ENCODE results near the gene ANAPC15. TPM values are rescaled to one million over a fixed set of nuclear protein-coding genes. Genes with fewer than 3 reads are reported as not detected.

The ANAPC15 gene
- total RNA-seq, 1 experiment from 2014 or later = 75.4 TPM

DNA sequence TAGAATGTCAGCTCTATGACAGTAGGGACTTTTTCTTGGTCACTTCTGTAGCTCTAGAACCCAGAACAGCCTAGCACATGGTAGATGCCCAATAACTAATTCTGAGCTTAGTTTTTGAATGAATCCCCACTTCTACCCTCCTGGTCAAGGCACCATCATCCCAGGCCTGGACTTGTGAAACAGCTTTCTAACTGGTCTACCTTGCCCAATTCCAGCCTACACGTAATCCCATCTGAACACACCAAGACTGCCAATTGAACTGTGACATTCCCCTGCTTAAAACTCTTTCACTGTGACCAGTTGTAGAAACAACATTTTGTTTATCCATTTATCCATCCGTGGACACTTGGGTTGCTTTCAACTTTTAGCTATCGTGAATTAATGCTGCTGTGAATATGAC lies 16.9 kb upstream of the ANAPC15 start:
- POLR2A ChIA-PET = no interaction called here
- Mint-ChIP-seq H3K27me3 (ENCODE audit: low read depth) (peaks cover 78% of the 10 kb centered on the region), H3K9me3 (peaks cover 56% of the 10 kb centered on the region), H3K4me3 (no peak overlapping the region), H3K36me3 (peaks cover 29% of the 10 kb centered on the region), H3K27ac (no peak overlapping the region), H3K4me1 (no peaks in the 10 kb centered on the region)
- TF ChIP-seq, protein P1, sequence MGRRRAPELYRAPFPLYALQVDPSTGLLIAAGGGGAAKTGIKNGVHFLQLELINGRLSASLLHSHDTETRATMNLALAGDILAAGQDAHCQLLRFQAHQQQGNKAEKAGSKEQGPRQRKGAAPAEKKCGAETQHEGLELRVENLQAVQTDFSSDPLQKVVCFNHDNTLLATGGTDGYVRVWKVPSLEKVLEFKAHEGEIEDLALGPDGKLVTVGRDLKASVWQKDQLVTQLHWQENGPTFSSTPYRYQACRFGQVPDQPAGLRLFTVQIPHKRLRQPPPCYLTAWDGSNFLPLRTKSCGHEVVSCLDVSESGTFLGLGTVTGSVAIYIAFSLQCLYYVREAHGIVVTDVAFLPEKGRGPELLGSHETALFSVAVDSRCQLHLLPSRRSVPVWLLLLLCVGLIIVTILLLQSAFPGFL (CRISPR knock-in tag; IDR thresholded peaks at IDR 0.05; ENCODE audit: borderline replicate concordance) = no peak
- CTCF ChIA-PET = no interaction called here
- ATAC-seq (no peak), DNase-seq (ENCODE audit: low spot score) (no peak)

DNA sequence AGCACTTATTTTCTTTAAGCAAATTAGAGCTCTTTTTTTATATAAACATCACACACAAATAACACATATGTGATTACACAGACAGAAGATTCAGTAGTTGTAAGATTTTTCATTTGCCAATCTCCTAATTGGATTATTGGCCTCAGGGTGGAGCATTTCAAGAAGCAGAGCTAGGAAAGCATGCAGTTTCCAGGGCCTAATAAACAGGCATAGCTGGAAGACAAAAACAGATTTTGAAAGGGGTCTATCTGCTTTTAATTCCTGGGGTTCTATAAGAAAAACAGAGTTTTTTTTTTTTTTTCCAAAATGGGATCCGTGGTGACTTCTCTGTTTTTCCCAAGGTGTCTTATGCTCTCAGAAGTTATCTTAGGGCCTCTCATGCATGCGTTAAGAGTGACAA lies 15.4 kb upstream of the ANAPC15 start:
- ChIA-PET CTCF (no interaction called here), POLR2A (no interaction called here)
- H3K36me3 Mint-ChIP-seq = peaks cover 29% of the 10 kb centered on the region
- H3K4me1 Mint-ChIP-seq = no peaks in the 10 kb centered on the region
- peaks cover 75% of the 10 kb centered on the region for H3K27me3 Mint-ChIP-seq (ENCODE audit: low read depth)
- H3K4me3 Mint-ChIP-seq = no peak overlapping the region
- DNase-seq (ENCODE audit: low spot score) (no peak), ATAC-seq (no peak)
- no peak overlapping the region for H3K27ac Mint-ChIP-seq
- TF ChIP-seq, protein P2, sequence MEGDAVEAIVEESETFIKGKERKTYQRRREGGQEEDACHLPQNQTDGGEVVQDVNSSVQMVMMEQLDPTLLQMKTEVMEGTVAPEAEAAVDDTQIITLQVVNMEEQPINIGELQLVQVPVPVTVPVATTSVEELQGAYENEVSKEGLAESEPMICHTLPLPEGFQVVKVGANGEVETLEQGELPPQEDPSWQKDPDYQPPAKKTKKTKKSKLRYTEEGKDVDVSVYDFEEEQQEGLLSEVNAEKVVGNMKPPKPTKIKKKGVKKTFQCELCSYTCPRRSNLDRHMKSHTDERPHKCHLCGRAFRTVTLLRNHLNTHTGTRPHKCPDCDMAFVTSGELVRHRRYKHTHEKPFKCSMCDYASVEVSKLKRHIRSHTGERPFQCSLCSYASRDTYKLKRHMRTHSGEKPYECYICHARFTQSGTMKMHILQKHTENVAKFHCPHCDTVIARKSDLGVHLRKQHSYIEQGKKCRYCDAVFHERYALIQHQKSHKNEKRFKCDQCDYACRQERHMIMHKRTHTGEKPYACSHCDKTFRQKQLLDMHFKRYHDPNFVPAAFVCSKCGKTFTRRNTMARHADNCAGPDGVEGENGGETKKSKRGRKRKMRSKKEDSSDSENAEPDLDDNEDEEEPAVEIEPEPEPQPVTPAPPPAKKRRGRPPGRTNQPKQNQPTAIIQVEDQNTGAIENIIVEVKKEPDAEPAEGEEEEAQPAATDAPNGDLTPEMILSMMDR (IDR thresholded peaks at IDR 0.05) = no peak
- TF ChIP-seq, protein P3, sequence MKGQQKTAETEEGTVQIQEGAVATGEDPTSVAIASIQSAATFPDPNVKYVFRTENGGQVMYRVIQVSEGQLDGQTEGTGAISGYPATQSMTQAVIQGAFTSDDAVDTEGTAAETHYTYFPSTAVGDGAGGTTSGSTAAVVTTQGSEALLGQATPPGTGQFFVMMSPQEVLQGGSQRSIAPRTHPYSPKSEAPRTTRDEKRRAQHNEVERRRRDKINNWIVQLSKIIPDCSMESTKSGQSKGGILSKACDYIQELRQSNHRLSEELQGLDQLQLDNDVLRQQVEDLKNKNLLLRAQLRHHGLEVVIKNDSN (CRISPR knock-in tag; IDR thresholded peaks at IDR 0.05) = no peak
- TF ChIP-seq SP1 (CRISPR knock-in tag; conservative IDR thresholded peaks at IDR 0.05) (no peak), ZNF317 (CRISPR knock-in tag; IDR thresholded peaks at IDR 0.05; ENCODE audit: borderline replicate concordance, low read depth) (no peak), ZBTB21 (CRISPR knock-in tag; IDR thresholded peaks at IDR 0.05; ENCODE audit: borderline replicate concordance) (no peak), CREB1 (CRISPR knock-in tag; IDR thresholded peaks at IDR 0.05) (no peak), ZNF423 (CRISPR knock-in tag; IDR thresholded peaks at IDR 0.05) (no peak), MYBL2 (CRISPR knock-in tag; IDR thresholded peaks at IDR 0.05) (no peak), ZNF232 (CRISPR knock-in tag; IDR thresholded peaks at IDR 0.05) (no peak), NFATC4 (CRISPR knock-in tag; IDR thresholded peaks at IDR 0.05) (no peak), ESRRA (CRISPR knock-in tag; IDR thresholded peaks at IDR 0.05; ENCODE audit: borderline replicate concordance) (no peak), EMX1 (CRISPR knock-in tag; IDR thresholded peaks at IDR 0.05) (no peak)
- TF ChIP-seq, protein P4, sequence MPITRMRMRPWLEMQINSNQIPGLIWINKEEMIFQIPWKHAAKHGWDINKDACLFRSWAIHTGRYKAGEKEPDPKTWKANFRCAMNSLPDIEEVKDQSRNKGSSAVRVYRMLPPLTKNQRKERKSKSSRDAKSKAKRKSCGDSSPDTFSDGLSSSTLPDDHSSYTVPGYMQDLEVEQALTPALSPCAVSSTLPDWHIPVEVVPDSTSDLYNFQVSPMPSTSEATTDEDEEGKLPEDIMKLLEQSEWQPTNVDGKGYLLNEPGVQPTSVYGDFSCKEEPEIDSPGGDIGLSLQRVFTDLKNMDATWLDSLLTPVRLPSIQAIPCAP (CRISPR knock-in tag; IDR thresholded peaks at IDR 0.05) = no peak
- TF ChIP-seq, protein P5, sequence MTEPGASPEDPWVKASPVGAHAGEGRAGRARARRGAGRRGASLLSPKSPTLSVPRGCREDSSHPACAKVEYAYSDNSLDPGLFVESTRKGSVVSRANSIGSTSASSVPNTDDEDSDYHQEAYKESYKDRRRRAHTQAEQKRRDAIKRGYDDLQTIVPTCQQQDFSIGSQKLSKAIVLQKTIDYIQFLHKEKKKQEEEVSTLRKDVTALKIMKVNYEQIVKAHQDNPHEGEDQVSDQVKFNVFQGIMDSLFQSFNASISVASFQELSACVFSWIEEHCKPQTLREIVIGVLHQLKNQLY (CRISPR knock-in tag; IDR thresholded peaks at IDR 0.05) = no peak
- TF ChIP-seq, protein P6, sequence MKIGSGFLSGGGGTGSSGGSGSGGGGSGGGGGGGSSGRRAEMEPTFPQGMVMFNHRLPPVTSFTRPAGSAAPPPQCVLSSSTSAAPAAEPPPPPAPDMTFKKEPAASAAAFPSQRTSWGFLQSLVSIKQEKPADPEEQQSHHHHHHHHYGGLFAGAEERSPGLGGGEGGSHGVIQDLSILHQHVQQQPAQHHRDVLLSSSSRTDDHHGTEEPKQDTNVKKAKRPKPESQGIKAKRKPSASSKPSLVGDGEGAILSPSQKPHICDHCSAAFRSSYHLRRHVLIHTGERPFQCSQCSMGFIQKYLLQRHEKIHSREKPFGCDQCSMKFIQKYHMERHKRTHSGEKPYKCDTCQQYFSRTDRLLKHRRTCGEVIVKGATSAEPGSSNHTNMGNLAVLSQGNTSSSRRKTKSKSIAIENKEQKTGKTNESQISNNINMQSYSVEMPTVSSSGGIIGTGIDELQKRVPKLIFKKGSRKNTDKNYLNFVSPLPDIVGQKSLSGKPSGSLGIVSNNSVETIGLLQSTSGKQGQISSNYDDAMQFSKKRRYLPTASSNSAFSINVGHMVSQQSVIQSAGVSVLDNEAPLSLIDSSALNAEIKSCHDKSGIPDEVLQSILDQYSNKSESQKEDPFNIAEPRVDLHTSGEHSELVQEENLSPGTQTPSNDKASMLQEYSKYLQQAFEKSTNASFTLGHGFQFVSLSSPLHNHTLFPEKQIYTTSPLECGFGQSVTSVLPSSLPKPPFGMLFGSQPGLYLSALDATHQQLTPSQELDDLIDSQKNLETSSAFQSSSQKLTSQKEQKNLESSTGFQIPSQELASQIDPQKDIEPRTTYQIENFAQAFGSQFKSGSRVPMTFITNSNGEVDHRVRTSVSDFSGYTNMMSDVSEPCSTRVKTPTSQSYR (CRISPR knock-in tag; IDR thresholded peaks at IDR 0.05) = no peak
- peaks cover 67% of the 10 kb centered on the region for H3K9me3 Mint-ChIP-seq

Data from WTC11 (cell line).